ENCODE results near the gene DDX54.
A peak's percentile ranks its signal among the peaks of the same experiment; 100 is the strongest.

Gene DDX54

GRCh38 chr12:113157218-113157859 is 27.9 kb downstream of the DDX54 start:
- no peak overlapping the region for H3K4me3 ChIP-seq (replicated peaks; ENCODE audit: low read depth, low read length)
- DNase-seq (ENCODE audit: extremely low read depth, low read depth): no peak
- TF ChIP-seq, protein P1, sequence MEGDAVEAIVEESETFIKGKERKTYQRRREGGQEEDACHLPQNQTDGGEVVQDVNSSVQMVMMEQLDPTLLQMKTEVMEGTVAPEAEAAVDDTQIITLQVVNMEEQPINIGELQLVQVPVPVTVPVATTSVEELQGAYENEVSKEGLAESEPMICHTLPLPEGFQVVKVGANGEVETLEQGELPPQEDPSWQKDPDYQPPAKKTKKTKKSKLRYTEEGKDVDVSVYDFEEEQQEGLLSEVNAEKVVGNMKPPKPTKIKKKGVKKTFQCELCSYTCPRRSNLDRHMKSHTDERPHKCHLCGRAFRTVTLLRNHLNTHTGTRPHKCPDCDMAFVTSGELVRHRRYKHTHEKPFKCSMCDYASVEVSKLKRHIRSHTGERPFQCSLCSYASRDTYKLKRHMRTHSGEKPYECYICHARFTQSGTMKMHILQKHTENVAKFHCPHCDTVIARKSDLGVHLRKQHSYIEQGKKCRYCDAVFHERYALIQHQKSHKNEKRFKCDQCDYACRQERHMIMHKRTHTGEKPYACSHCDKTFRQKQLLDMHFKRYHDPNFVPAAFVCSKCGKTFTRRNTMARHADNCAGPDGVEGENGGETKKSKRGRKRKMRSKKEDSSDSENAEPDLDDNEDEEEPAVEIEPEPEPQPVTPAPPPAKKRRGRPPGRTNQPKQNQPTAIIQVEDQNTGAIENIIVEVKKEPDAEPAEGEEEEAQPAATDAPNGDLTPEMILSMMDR (IDR thresholded peaks at IDR 0.05; ENCODE audit: low read depth, low read length, missing control alignments): no peak

- no peak for DNase-seq (ENCODE audit: extremely low read depth, low read depth)
These were observed 29.6 kb downstream of the DDX54 start for GRCh38 chr12:113155646-113156045.

GRCh38 chr12:113155060-113155459 is 30.2 kb downstream of the DDX54 start:
- no peak overlapping the region for H3K4me3 ChIP-seq (replicated peaks; ENCODE audit: low read depth, low read length)
- TF ChIP-seq, protein P1 (IDR thresholded peaks at IDR 0.05; ENCODE audit: low read depth, low read length, missing control alignments): no peak
- no peak for DNase-seq (ENCODE audit: extremely low read depth, low read depth)

More at GRCh38 chr12:113155646-113156045, 29.6 kb downstream of the DDX54 start:
- TF ChIP-seq, protein P1 (IDR thresholded peaks at IDR 0.05; ENCODE audit: low read depth, low read length, missing control alignments): no peak
- no peak overlapping the region for H3K4me3 ChIP-seq (replicated peaks; ENCODE audit: low read depth, low read length)

- no peak overlapping the region for H3K4me3 ChIP-seq (replicated peaks; ENCODE audit: low read depth, low read length)
- DNase-seq (ENCODE audit: extremely low read depth, low read depth): no peak
These were observed 30.8 kb downstream of the DDX54 start for GRCh38 chr12:113154351-113154973.

DNA sequence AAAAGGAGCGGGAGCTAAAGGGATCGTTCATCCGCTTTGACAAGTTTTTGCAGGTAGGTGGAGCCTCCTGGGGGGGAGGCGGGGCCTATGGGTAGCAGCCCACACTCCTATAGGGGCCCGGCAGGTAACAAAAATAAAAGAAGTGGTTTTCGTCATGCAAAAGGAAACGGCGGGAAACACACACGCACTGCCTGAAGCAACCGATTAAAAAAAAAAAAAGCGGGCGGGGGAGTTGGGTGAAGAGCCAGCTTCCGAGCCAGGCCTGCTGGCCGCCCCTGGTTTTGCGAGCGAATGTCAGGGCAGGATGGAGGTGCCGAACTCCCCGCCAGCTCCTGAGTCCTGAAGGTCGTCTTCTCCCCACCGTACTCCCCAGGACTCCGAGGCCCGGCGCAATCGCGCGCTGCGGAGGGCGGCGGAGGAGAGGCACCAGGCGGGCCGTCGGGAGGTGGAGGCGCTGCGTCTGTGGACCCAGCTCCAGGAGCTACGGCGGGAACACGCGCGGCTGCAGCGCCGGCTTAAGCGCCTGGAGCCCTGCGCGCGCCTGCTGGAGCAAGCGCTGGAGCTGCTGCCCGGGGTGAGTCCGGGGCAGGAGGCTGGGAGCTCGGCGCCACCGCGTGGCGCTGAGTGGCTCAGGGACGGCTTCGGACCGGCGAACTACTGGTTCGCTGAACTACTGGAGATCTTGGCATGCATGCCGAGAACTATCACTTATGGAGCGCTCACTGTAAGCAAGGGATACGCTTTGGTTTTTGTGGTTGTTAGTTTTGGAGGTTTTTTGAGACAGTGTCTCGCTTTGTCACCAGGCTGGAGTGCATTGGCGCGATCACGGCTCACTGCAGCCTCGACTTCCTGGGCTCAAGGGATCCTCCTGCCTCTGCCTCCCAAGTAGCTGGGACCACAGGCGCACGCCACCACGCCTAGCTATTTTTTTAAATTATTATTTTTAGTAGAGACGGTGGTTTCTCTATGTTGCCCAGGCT is 32.2 kb downstream of the DDX54 start:
- TF ChIP-seq, protein P1 (IDR thresholded peaks at IDR 0.05; ENCODE audit: low read depth, low read length, missing control alignments): peak; percentile 48
- peak overlapping the region; percentile 28 for H3K4me3 ChIP-seq (replicated peaks; ENCODE audit: low read depth, low read length)
- DNase-seq (ENCODE audit: extremely low read depth, low read depth): no peak

More at GRCh38 chr12:113154351-113154973, 30.8 kb downstream of the DDX54 start:
- TF ChIP-seq, protein P1 (IDR thresholded peaks at IDR 0.05; ENCODE audit: low read depth, low read length, missing control alignments): no peak

- DNase-seq (ENCODE audit: extremely low read depth, low read depth): no peak
- TF ChIP-seq, protein P1 (IDR thresholded peaks at IDR 0.05; ENCODE audit: low read depth, low read length, missing control alignments): no peak
- peak overlapping the region; percentile 28 for H3K4me3 ChIP-seq (replicated peaks; ENCODE audit: low read depth, low read length)
These were observed 33.0 kb downstream of the DDX54 start for GRCh38 chr12:113152196-113152834.

Measured in HFF-Myc (cell line).